ENCODE measurements around the gene SMPD1.

The SMPD1 gene

DNA sequence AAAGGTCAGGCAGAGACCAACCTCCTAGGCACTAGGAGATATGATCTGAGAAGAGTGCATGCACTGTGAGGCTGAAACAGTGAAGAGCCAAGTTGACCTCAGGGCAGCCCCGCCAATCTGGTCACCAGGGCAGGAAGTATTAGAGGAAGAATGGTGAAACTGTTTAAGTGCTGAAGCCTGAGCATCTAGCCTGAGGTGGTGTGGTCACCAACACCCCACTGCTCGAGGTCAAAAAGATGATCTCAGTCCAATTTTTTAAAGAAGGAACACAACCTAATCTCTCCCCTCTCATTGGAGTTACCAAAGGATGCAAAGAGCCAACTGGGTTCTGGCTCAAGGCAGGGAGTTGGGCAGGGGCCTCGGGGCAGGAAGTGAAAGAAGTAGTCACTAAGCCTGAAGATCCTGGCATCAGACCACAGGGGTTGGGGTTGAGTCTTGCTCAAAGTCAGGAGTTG, 24.6 kb downstream of the SMPD1 start:
- no peak for DNase-seq (ENCODE audit: low spot score)

DNA sequence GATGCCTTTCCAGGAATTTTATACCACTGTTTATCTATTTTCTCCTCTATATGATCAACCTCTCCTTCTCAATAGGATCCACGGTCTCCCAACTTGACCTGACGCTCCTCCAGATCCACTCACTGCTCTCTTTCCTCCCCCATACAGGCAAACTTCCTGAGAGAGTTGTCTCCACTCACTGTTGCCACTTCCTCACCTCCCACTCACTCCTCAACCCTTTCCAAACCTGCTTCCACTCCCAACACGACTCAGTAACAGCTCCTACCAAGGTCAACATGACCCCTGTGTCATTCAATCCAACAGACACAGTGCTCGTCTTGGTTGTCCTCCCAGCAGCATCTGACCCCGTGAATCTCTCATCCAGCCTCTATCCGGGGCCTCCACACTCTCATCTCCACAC, 25.5 kb downstream of the SMPD1 start:
- no peak for DNase-seq (ENCODE audit: low spot score)

DNA sequence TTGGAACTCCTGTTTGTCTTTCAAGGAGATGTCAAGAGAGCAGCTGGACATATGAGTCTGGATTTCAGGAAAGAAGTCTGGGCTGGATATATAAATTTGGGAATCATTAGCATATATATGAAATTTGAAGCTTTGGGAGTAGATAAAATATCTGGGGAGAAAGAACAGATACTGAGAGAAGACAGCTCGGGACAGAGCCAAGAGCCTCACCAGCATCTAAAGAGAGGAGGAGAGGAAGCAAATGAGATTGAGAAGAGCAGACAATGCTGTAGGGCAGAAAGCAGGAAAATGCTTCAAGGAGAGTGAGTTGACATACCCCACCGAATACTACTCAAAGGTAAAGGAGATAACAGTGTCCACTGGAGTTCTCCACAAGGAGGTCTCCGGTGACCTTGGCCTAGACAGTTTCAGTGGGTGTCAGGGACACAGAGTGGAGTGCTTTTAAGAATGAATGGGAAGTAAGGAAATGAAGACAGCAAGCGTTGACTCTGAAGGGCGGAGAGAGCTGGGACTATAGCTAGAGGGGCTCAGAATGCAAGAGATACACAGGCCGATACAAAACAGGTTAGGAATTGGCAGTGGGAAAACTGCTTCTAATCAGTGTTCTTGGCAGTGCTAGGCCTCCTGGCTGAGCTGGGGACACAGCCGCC, 27.8 kb downstream of the SMPD1 start:
- DNase-seq (ENCODE audit: low spot score), result no peak

DNA sequence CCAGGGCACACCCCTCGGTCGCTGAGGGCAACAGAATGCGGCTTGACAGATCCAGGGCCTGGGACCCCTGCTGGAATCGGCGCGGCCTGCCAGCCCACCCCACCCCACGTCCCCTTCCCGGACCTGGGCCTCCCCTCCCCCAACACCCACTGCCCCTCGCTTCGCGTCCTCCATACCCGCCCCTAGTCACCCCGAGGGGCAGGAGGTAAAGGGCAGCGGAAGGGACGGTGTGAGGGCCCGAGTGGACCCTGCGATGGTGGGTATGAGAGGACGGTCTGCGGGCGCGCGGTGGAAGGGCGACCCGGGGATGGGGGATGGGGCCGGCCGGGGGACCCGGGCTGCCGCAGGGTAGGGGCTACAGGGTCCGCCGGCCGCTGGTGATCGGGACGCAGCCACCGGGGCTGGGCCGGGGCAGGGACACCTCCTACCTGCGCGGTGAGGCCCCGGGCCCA, 28.3 kb downstream of the SMPD1 start:
- no peak for DNase-seq (ENCODE audit: low spot score)

DNA sequence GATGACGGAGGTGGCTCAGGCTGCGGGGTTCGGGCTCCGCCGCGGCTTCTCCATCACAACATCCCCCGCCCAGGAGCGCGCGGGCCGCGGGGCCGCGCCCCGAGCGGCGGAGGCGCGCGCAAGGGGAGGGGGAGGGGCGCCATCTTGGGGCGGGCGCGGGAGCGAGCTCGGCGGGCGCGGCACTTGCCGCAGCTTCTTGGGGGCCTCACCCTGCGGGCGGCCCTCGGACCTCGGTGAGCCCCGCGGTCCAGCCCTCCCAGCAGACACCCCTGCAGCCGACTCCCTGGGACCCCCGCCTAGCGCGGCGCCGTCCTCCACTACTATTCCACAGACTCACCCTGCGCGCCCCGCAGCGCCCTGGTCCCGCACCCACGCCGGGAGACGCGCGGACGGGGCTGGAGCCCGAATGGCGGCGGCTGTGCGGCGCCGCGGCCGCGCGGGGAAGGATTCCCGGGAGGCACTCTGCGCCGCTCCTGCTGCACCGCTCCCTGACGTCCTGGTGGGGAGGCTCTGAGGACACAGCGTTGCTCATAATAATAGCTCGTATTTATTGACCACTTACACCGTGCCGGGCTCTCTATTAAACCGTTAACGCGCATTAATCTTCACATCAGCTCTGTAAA, 28.8 kb downstream of the SMPD1 start, which contains the start of gene APBB1:
TSS of gene APBB1 (minus strand) at position 86 of the 623 bp plus-strand sequence. CDS start 7,747 bp downstream, outside the sequence.
- peak; percentile 83 for DNase-seq (ENCODE audit: low spot score)

DNA sequence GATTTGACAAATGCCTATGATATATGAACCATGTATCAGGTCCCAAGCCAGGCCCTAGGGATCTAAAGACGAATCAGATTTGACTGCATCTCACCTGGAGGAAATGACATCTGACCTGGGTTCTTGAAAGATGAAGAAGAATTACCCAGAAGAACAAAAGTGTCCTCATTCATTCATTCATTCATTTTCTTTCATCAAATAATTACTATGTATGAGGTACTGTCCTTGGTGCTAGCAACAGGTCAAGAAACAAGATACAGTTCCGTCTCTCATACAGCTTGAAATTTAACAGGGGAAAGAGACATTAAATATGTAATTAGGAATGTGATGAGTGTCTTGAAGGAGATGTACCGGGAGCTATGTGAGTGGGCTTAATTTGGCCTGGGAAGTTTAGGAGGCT, 30.4 kb downstream of the SMPD1 start:
- DNase-seq (ENCODE audit: low spot score), result no peak

DNA sequence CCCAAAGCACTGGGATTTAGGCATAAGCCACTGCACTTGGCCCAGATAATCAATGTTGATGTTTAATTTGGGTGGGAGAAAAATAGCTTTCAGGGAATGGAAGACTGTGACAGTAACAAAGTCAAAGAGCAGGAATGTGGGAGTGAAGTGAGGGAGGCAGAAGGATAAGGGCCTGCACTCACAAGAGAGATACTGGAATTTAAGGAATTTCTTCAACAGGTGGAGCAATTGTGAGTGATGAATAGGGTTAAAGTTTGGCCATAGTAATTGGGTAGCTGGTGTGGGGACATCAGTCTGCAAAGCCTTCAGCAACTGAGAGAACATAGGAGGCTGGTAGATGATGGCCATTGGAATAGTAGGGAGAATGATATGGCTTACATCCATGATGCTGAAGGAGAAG, 37.2 kb downstream of the SMPD1 start:
- no peak for DNase-seq (ENCODE audit: low spot score)

DNA sequence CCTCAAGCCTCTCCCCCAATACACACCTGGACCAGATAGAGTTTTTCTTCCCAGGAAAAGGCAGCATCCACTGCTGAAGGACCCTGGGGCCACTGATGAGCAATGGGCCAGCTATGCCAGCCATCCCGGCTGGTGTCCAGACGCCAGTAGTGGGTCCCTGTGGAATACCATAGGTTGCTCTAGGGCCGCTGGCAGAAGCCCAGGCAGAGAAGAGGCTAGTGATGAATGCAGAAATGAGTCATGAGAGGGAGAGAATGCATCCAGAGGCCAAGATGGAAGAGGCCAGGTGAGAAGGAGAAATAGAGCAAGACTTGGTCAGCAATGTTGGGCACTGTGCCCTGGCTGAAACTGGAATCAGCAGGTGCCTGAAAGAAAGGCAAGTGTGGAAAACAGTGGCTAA, 41.6 kb downstream of the SMPD1 start:
- no peak for DNase-seq (ENCODE audit: low spot score)

DNA sequence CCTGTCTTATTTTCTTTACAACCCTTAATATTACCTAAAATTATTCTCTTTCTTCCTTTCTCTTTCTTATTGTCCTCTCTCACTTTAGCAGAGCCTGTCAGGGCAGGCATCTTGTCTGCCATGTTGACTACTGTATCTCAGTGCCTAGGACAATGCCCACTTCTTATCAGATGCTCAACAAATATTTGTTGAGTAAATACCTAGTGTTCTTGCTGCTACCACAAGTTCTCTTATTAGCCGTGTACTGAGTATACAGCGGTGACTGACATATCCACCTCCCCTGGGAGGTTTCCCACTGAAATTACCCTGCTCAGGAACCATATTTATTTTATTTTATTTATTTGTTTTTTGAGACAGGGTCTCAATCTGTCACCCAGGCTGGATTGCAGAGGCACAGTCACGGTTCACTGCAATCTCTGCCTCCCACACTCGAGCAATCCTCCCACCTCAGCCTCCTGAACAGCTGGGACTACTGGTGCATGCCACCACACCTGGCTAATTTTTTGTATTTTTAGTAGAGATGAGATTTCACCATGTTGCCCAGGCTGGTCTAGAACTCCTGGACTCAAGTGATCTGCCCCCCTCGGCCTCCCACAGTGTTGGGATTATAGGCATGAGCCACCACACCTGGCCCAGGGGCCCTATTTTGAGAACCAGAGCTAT, 43.9 kb downstream of the SMPD1 start:
- DNase-seq (ENCODE audit: low spot score), result no peak

DNA sequence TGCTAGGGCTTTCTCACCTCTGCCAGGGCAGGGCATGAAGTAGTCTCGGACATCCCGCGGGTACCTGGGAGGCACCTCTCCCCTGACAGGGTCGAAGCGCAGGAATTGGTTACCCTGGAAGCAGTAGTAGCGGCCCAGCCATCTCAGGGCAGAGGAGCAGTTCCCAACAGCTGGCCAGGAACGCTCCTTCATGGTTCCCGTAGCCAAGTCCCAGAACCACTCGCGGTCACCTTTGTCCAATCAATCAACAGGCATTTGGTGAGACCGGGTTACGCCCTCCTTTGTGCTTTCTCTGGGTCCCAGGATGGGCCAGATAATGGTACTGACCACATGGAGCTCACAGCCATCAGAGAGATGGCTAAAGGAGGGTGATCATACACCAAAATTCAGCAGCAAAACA, 47.1 kb downstream of the SMPD1 start:
- DNase-seq (ENCODE audit: low spot score), result no peak

DNA sequence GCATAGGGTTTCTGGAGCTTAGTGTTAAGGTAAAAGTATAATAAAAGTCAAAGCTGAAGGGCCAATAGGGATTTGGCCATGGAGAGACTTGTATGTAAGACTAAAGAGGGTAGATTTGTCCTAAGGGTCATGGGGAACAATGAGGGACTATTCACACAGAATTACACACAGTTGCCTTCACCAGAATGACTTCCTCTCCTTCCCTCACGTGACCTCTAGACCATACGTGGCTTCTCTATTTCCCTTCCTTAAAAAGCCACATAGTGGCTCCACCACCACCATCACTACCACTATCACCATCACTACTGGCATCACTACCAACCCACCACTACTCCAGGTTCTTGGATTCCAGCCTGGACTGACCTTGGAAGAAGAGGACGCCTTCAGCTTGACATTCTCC, 47.7 kb downstream of the SMPD1 start:
- DNase-seq (ENCODE audit: low spot score), result no peak

DNA sequence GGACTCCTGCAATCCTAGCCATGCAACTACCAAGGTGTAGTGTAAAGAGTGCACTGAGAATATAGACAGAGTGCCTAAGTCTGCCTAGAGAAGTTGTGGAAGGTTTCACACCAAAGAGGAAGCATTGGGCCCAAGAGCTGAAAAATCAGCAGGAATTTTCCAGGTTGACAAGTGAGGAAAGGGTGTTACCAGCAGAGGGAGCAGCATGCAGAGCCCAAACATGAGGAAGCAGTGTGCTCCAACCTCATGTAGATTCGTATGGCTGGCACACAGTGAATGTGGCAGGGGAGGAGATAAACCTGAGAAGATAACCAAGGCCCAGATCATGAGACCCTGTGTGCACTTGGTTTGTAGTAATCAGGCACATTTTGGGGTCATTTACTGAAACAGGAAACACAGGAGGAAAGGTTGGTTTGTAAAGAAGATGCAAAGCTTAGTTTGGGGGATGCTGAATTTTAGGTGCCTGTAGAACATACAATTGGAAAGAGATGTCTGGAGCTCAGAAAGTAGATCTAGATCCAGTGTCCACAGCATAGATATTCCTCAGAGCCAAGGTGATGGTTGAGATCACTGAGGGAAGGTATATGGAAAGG, 48.8 kb downstream of the SMPD1 start:
- peak; percentile 59 for DNase-seq (ENCODE audit: low spot score)

DNA sequence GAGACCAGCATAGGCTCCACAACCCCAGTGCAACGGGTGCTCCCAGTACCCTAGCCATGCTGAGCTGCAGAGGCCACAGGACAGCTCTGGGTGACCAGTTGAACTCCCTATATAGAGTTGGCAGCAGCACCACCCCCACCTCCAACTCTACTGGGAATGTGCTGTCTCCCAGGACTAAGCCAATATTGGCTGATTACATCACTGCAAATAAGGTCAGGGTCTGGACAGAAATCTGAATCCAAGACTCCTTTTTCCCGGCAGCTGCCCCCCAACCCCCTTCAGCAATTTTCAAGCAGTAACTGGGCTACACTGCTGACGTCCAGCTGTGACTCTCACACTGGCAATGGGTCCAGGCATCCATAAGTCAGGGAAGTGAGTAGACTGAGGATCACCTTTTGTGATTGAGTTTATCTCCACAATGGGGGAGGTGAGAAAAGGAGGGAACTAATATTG, 50.7 kb downstream of the SMPD1 start, which contains the start of gene HPX:
TSS of gene HPX (minus strand) at position 82 of the 453 bp plus-strand sequence. CDS start at position 58, 24 bp downstream.
- no peak for DNase-seq (ENCODE audit: low spot score)

DNA sequence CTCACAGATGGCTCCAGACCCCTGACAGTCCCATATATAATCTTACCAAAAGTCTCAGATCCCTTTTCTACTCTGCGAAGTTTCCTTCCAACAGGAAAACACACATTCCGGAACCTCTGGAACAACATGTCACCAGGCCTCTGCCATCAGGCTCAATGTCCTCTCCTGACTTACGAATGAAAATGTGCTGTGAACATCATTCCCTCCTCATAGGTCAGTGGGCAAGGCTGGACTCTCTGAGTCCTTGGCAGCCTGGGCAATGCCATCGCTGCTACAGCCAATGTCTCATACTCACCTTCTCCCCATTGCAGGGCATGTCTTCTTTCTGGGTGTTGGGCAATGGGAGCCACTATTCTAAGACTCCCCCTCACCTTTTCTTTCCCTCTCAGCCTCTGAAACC, 52.2 kb downstream of the SMPD1 start:
- DNase-seq (ENCODE audit: low spot score), result no peak

DNA sequence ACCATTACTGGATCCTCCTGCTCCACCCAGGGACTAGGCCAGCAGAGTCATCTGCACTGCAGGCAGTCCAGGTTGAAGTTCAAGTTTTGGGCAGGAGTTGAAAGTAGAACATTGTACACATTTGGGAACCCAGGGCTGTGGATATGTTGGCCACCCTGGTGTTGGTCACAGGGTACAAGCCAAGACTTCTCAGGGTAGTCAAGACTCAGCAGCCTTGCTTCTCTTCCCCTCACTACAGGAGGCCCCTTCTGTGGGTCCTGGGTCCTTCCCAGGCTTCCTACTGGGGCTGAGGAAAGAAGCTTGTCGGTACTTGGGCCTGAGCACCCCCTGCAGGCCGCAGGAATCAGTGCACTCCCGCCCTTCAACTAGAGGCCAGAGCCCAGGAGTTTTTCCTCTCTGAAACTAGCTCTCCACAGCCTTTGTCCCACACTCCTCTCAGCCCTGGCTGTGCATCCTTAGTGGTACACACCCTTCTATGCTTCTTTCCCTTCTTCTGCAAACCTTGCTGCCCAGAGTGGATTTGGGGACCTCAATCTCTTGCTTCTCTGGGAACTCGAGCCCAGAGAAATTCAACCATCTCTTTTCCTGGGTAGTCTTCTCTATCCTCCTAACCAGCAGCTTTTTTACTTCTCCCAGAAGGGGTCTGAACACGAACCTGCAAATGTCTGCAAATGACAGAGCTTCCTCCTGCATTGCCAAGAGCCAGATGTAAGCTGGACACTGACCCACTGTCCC, 53.2 kb downstream of the SMPD1 start:
- peak; percentile 75 for DNase-seq (ENCODE audit: low spot score)

All from putamen (tissue), 1 donor.